ENCODE results near the gene CD44.
"Not testable (repeated sequence)": the region's sequence is repeated elsewhere in the genome, so short reads cannot be mapped to it uniquely, and the experiment has no call there.

Gene CD44

GRCh38 chr11:35207471-35208403 lies 68.8 kb downstream of the CD44 start:
- in situ Hi-C loops (cut with HindIII; ENCODE audit: low sequenced_read_pairs): no loop called here

- in situ Hi-C loops (cut with HindIII; ENCODE audit: low sequenced_read_pairs): no loop called here
Measured at GRCh38 chr11:35208795-35209194, 69.8 kb downstream of the CD44 start.

GRCh38 chr11:35210876-35211546 lies 72.0 kb downstream of the CD44 start:
- in situ Hi-C loops (cut with HindIII; ENCODE audit: low sequenced_read_pairs): no loop called here

GRCh38 chr11:35211952-35212351 lies 73.0 kb downstream of the CD44 start:
- in situ Hi-C loops (cut with HindIII; ENCODE audit: low sequenced_read_pairs): no loop called here

GRCh38 chr11:35214226-35214770 lies 75.3 kb downstream of the CD44 start:
- in situ Hi-C loops (cut with HindIII; ENCODE audit: low sequenced_read_pairs): no loop called here

- in situ Hi-C loops (cut with HindIII; ENCODE audit: low sequenced_read_pairs): loop anchor here (5.0 kb wide), 2 partner anchors 42 to 287 kb away; no protein-coding TSS in a partner anchor
Measured at GRCh38 chr11:35214792-35215193, 75.8 kb downstream of the CD44 start.

GRCh38 chr11:35215945-35216344 lies 77.0 kb downstream of the CD44 start:
- in situ Hi-C loops (cut with HindIII; ENCODE audit: low sequenced_read_pairs): loop anchor here (5.0 kb wide), 2 partner anchors 44 to 289 kb away; no protein-coding TSS in a partner anchor

GRCh38 chr11:35216962-35217678 lies 78.1 kb downstream of the CD44 start:
- in situ Hi-C loops (cut with HindIII; ENCODE audit: low sequenced_read_pairs): loop anchor here (5.0 kb wide), 2 partner anchors 45 to 290 kb away; no protein-coding TSS in a partner anchor

GRCh38 chr11:35218956-35219355 lies 80.0 kb downstream of the CD44 start:
- in situ Hi-C loops (cut with HindIII; ENCODE audit: low sequenced_read_pairs): loop anchor here (5.0 kb wide), 2 partner anchors 47 to 292 kb away; no protein-coding TSS in a partner anchor

- in situ Hi-C loops (cut with HindIII; ENCODE audit: low sequenced_read_pairs): no loop called here
Measured at GRCh38 chr11:35223371-35223796, 84.4 kb downstream of the CD44 start.

- in situ Hi-C loops (cut with HindIII; ENCODE audit: low sequenced_read_pairs): no loop called here
Measured at GRCh38 chr11:35223991-35224390, 85.0 kb downstream of the CD44 start.

- in situ Hi-C loops (cut with HindIII; ENCODE audit: low sequenced_read_pairs): no loop called here
Measured at GRCh38 chr11:35225946-35226520, 87.1 kb downstream of the CD44 start.

GRCh38 chr11:35226756-35227155 lies 87.8 kb downstream of the CD44 start:
- in situ Hi-C loops (cut with HindIII; ENCODE audit: low sequenced_read_pairs): not testable (repeated sequence)

GRCh38 chr11:35227576-35228327 lies 88.8 kb downstream of the CD44 start:
- in situ Hi-C loops (cut with HindIII; ENCODE audit: low sequenced_read_pairs): no loop called here

GRCh38 chr11:35228328-35228725 lies 89.4 kb downstream of the CD44 start:
- in situ Hi-C loops (cut with HindIII; ENCODE audit: low sequenced_read_pairs): no loop called here

- in situ Hi-C loops (cut with HindIII; ENCODE audit: low sequenced_read_pairs): no loop called here
Measured at GRCh38 chr11:35230388-35230787, 91.4 kb downstream of the CD44 start.

GRCh38 chr11:35231076-35231860 lies 92.3 kb downstream of the CD44 start:
- in situ Hi-C loops (cut with HindIII; ENCODE audit: low sequenced_read_pairs): no loop called here

- in situ Hi-C loops (cut with HindIII; ENCODE audit: low sequenced_read_pairs): no loop called here
Measured at GRCh38 chr11:35232891-35233330, 93.9 kb downstream of the CD44 start.

- in situ Hi-C loops (cut with HindIII; ENCODE audit: low sequenced_read_pairs): no loop called here
Measured at GRCh38 chr11:35233518-35233917, 94.5 kb downstream of the CD44 start.

Measured in endothelial cell of hepatic sinusoid (primary cell).